Activated CD4-positive, CD25-positive, alpha-beta regulatory T cell treated with anti-CD3 and anti-CD28 coated beads, Interleukin-2, amount 50 U/mL, for 16 hours (primary cell): ENCODE results near the gene HIRIP3.
"Not testable (repeated sequence)": the region's sequence is repeated elsewhere in the genome, so short reads cannot be mapped to it uniquely, and the experiment has no call there.

Experiments used
- DNase-seq: peaks from one replicate; pipeline ENCODE4 v3.0.0-alpha.2; 2020; ENCODE audit warnings: low read depth, low spot score

The HIRIP3 gene, protein sequence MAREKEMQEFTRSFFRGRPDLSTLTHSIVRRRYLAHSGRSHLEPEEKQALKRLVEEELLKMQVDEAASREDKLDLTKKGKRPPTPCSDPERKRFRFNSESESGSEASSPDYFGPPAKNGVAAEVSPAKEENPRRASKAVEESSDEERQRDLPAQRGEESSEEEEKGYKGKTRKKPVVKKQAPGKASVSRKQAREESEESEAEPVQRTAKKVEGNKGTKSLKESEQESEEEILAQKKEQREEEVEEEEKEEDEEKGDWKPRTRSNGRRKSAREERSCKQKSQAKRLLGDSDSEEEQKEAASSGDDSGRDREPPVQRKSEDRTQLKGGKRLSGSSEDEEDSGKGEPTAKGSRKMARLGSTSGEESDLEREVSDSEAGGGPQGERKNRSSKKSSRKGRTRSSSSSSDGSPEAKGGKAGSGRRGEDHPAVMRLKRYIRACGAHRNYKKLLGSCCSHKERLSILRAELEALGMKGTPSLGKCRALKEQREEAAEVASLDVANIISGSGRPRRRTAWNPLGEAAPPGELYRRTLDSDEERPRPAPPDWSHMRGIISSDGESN

GRCh38 chr16:29995324-29995910, at the start of gene HIRIP3:
TSS of gene HIRIP3 (minus strand) at chr16:29995617. CDS start at chr16:29995605, 12 bp downstream.
- peak; percentile 80 for DNase-seq

DNA sequence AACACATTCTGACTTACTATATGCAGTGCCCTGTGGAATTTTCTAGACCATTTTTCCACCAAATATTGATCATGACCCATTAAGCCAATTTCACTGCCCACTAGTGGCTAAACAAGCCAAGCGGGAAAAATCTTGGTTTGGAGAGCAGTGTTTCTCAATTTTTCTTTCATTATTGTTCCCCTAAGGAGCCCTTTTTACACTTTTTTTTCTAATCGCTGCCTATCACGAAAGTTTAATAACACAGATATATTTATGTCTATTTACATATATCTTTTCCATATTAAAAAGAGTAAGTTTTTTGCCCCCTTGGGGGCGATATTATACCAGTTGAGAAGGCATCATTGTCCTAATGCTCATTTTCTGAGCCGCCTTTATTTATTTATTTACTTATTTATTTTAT, 46.4 kb upstream of the HIRIP3 start:
- no peak for DNase-seq

GRCh38 chr16:30040690-30041089, 45.3 kb upstream of the HIRIP3 start:
- DNase-seq: not testable (repeated sequence)

DNA sequence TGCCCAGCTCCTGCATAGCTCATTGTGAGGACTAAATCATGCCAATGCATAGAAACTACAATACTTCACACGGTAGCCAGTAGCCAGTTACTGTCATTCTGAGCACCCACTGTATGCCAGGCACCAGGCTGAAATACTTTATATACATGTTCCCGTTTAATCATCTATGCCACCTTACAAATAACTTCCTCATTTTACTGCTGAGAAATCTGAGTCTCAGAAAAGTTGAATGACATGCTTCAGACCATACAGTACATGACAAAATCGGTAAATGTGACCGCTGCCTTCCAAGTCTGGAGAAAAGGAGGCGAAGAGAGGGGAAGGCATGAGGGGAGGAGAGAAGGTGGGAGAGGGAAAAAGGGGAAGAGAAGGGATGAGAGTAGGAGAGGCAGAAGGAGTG, 44.8 kb upstream of the HIRIP3 start:
- no peak for DNase-seq

DNA sequence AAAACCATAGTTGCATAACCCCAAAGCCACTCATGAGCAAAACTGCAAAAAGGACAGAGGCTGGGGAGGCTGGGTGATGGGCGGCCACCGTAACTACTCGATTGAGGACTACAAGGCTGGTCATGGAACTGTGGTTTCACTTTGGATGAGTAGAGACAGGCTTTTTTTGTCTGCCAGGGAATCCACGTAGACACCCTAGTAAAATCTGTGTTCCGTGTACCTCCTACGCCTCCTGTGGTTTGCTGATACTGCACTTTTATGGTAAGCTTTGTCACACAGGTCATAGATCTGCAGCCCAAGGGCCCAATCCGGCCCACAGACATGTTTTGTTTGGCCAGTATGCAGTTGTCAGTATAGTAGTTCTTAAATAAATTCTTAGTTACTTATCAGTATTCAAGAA, 37.9 kb upstream of the HIRIP3 start:
- no peak for DNase-seq

GRCh38 chr16:30032083-30032819, 36.8 kb upstream of the HIRIP3 start:
- DNase-seq: peak; percentile 24

DNA sequence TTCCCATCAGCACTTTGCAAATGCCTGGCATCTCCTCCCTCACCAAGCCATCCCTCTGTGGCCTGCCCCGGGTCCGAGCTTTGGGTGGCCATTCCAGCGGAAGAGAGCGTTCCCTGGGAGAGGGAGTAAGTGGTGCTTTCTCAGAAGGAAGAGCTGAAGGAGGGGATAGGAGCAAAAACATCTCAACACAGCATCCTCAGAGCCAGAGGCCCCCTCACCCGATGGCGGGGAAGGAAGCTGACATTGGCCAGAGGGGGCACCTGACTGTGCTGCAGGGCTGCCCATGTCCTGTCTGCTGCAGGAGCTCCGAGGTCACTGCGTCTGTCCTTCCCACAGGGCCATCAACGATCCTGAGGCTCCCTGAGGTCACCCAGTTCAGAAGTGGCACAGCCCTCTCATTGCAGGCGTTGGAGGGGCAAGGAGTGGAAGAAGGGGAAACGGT, 36.1 kb upstream of the HIRIP3 start:
- DNase-seq: no peak

DNA sequence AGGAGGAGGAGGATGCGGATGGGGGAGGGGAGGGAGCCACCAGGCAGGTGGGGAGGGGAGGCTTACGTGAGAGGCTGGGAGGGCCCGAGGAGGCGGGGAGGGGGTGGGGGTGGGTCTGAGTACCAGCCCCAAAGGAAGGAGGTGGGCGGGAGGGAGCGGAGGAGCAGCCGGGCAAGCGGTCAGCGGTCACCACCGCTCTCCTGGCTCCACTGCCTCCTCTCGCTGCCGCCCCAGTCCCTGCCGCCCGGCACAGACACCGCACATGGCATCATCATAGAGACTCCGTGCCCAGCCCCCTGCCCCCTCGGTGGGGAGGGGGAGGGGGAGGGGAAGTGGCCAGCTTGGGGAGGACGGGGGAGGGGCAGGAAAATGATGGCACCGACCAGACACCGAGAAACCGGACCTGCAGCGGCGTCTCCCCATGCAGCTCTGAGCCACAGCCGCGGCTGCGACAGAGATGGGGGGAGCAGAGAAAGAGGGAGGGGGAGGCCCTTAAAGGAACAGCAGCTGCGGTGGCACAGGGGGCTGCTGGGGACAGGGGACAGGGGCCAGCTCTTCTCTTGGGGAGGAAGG, 35.5 kb upstream of the HIRIP3 start, which contains the start of gene TLCD3B:
TLCD3B (minus strand) TSS at position 431 of the 573 bp plus-strand sequence. CDS start 744 bp downstream, outside the sequence.
- no peak for DNase-seq

DNA sequence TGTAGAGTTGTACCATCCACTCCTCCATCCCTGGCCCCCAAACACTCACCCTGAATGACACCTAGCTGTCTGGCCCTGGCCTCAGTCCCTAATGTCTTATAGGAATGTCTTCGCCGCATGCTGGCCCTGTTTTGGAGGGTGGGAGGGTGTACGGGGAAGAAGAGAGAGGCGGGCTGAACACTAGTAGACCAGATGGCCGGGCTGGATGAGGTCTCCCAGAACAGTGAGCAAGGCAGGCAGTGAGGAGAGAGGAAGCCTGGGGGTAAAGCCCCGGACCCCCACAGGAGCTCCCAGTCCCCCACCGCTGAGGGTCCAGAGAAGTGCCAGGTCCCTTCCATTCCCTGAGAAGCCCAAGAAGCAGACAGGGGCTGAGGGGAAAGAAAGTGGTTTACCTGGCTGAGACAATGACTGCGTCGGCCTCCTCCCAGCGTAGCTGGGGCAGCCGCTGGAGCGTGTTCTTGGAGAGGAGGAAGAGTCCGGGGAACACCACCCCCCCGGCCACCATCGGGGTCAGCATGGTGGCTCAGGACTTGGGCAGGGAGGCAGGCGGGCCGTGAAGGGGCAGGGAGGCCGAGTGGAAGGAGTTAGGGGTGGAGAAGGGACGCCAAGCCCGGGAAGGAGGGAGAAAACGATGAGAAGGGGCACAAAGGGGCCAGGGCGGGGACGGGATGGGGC, 34.7 kb upstream of the HIRIP3 start:
- DNase-seq: no peak

DNA sequence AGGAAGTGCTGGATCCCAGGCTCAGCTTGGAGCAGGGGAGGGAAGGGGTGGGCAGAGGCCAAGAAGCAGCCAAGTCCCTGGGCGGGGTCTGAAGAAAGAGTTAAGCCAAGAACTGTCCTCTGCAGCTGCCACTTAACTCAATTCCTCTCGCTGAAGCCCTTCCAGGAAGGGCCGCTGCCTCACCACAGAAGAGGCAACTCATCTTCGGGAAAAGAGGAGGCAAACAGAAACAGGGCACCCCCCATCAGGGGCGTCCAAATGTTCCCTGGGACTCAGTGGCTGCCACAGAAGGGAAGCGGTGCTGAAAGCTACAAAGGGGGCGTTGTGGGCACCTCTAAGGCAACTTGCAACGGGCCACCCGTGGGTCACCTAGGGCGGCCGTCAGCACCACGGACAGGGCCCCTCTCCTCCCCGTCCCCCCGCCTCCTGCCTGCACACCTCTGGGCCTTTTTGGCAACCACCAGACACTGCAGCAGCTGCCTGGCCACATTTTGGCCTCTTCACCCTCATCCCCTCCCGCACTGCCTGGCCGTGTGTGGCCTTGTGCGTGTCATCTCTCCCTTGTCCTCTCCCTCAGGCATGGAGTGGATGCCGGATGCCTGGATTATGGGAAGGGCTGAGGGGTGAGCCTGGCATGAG, 33.1 kb upstream of the HIRIP3 start:
- no peak for DNase-seq

- no peak for DNase-seq
Measured at GRCh38 chr16:30027588-30028437, 32.4 kb upstream of the HIRIP3 start.

GRCh38 chr16:30026449-30026848, 31.0 kb upstream of the HIRIP3 start:
- DNase-seq: no peak

- no peak for DNase-seq
Measured at GRCh38 chr16:30025574-30025973, 30.2 kb upstream of the HIRIP3 start.

GRCh38 chr16:30025156-30025555, 29.7 kb upstream of the HIRIP3 start:
- no peak for DNase-seq

GRCh38 chr16:30024451-30024850, 29.0 kb upstream of the HIRIP3 start:
- DNase-seq: no peak

- no peak for DNase-seq
Measured at GRCh38 chr16:30023586-30023985, 28.2 kb upstream of the HIRIP3 start.

DNA sequence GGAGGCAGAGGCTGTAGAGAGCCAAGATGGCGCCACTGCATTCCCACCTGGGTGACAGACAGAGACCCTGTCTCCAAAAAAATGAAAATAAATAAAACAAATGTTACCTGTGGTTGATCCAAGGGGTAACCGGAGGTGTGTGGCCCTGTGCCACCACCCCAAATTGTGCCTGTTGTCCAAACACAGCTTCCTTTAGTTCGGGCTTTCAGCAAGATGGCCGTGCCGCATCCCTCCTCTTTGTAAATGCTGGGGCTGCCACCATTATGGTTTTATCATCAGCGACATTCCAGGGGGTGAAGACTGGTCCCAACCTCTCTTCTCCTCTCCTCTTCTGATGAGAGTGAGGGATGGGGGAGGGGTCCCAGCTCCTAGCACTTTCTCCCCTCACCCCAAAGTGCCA, 27.5 kb upstream of the HIRIP3 start, which contains the start of gene C16orf92:
C16orf92 (plus strand) TSS at position 312 of the 400 bp plus-strand sequence. CDS start 143 bp downstream, outside the sequence.
- no peak for DNase-seq

DNA sequence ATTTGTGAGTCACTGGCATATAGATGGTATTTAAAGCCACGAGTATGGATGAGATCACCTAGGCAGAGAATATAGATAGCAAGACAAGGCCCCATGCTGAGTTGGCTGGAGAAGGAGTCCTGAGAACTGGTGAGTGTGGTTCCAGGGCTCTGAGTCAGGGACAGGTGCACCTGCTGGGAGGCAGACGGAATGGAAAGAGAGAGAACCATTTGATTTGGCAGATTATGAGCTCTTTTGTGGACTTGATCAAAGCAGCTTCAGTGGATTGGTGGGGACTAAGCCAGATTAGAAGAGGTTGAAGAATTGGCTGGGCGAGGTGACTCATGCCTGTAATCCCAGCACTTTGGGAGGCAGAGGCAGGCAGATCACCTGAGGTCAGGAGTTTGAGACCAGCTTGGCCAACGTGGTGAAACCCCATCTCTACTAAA, 23.3 kb upstream of the HIRIP3 start:
- DNase-seq: no peak

GRCh38 chr16:30017937-30018336, 22.5 kb upstream of the HIRIP3 start:
- not testable (repeated sequence) for DNase-seq
